Liver (tissue), 3 donors: ENCODE measurements around the gene SH3GL3.

Source experiments
- CTCF ChIP-seq: fragments of 150-350 bp; IDR thresholded peaks from 2 replicates; pipeline ENCODE4 v1.5.1; 2017; ENCODE audit warnings: improper control_type of control experiment, low read depth, low read length; ENCODE audit not compliant: missing input control
- EGR1 ChIP-seq, 2 donors: IDR thresholded peaks; 2 replicates each; pipeline ENCODE4 v1.6.1; 2016 to 2018; ENCODE audit warnings: antibody characterized with exemption in 2 of 2, low read depth in 2 of 2
- FOXA1 ChIP-seq: IDR thresholded peaks from 2 replicates; pipeline ENCODE4 v1.6.1; 2016; ENCODE audit warnings: antibody characterized with exemption
- RXRA ChIP-seq, 2 donors: IDR thresholded peaks; 2 replicates each; pipeline ENCODE4 v1.6.1; 2017 to 2018; ENCODE audit warnings: antibody characterized with exemption in 2 of 2, mild to moderate bottlenecking in 1 of 2
- SP1 ChIP-seq: IDR thresholded peaks from 2 replicates; pipeline ENCODE4 v1.6.1; 2018; ENCODE audit warnings: antibody characterized with exemption, mild to moderate bottlenecking
- TAF1 ChIP-seq: conservative IDR thresholded peaks from 2 replicates; pipeline ENCODE4 v1.6.1; 2016; ENCODE audit warnings: antibody characterized with exemption, mild to moderate bottlenecking
- YY1 ChIP-seq: IDR thresholded peaks from 2 replicates; pipeline ENCODE4 v1.6.1; 2016; ENCODE audit warnings: antibody characterized with exemption, mild to moderate bottlenecking
- ZBTB33 ChIP-seq: IDR thresholded peaks from 2 replicates; pipeline ENCODE4 v1.6.1; 2016; ENCODE audit warnings: antibody characterized with exemption
- donor health status: healthy.
- donor health status: healthy.

GRCh38 chr15:83555383-83555782 is 108.2 kb downstream of the SH3GL3 start:
- TF ChIP-seq CTCF, result no peak
- TF ChIP-seq SP1, result no peak
- TF ChIP-seq RXRA (IDR thresholded peaks at IDR 0.05), result no peak
- TF ChIP-seq YY1, result no peak
- no peak for TF ChIP-seq FOXA1
- no peak for TF ChIP-seq TAF1
- no peak for TF ChIP-seq EGR1 (IDR thresholded peaks at IDR 0.05; ENCODE audit: low read depth in 2 of 2)
- no peak for TF ChIP-seq ZBTB33
